Measurements from ENCODE around the gene PCSK6. TPM values are rescaled to one million over a fixed set of nuclear protein-coding genes. Genes with fewer than 3 reads are reported as not detected.

PCSK6 gene
- total RNA-seq, 1 experiment from 2014 or later: 2.9 TPM

- no peak for TF ChIP-seq MLX (CRISPR knock-in tag; IDR thresholded peaks at IDR 0.05)
These were observed 45.8 kb upstream of the PCSK6 start (continued) for GRCh38 chr15:101535170-101535902.

- H3K27me3 Mint-ChIP-seq (ENCODE audit: low read depth): no peaks in the 10 kb centered on the region; the same call in 1 of the 2 replicates
- CTCF ChIA-PET: interaction anchor here (0.7 kb wide), 1 partner anchor 32 kb away, joined by 3 read pairs; no protein-coding TSS in a partner anchor
These were observed 45.0 kb upstream of the PCSK6 start for GRCh38 chr15:101534376-101534970.

More at GRCh38 chr15:101534376-101534970, 45.0 kb upstream of the PCSK6 start:
- 0 out of 2 replicates have a peak, but pooled peaks cover 3% of the 10 kb centered on the region for H3K4me1 Mint-ChIP-seq
- DNase-seq (ENCODE audit: low spot score) (no peak), ATAC-seq (no peak)
- POLR2A ChIA-PET: no interaction called here
- TF ChIP-seq ATF6 (CRISPR knock-in tag; IDR thresholded peaks at IDR 0.05) (no peak), RELA (CRISPR knock-in tag; IDR thresholded peaks at IDR 0.05; ENCODE audit: borderline replicate concordance) (no peak), IRF1 (CRISPR knock-in tag; IDR thresholded peaks at IDR 0.05) (no peak), IRF2 (CRISPR knock-in tag; IDR thresholded peaks at IDR 0.05; ENCODE audit: borderline replicate concordance, low read depth) (no peak), ATF3 (CRISPR knock-in tag; conservative IDR thresholded peaks at IDR 0.05) (no peak), NR2C2 (CRISPR knock-in tag; IDR thresholded peaks at IDR 0.05) (no peak), JAZF1 (CRISPR knock-in tag; IDR thresholded peaks at IDR 0.05) (no peak), ZMAT4 (CRISPR knock-in tag; IDR thresholded peaks at IDR 0.05) (no peak), ZNF219 (CRISPR knock-in tag; IDR thresholded peaks at IDR 0.05; ENCODE audit: borderline replicate concordance) (no peak), ZSCAN18 (CRISPR knock-in tag; IDR thresholded peaks at IDR 0.05) (no peak), ZNF671 (CRISPR knock-in tag; IDR thresholded peaks at IDR 0.05) (no peak), ZNF396 (CRISPR knock-in tag; IDR thresholded peaks at IDR 0.05; ENCODE audit: borderline replicate concordance) (no peak), FOXP4 (CRISPR knock-in tag; IDR thresholded peaks at IDR 0.05) (no peak), ZNF512 (CRISPR knock-in tag; IDR thresholded peaks at IDR 0.05; ENCODE audit: borderline replicate concordance) (no peak), RORB (CRISPR knock-in tag; IDR thresholded peaks at IDR 0.05) (no peak), CREB1 (CRISPR knock-in tag; IDR thresholded peaks at IDR 0.05) (no peak), E2F4 (CRISPR knock-in tag; IDR thresholded peaks at IDR 0.05; ENCODE audit: borderline replicate concordance, low read depth) (no peak), ZBTB43 (CRISPR knock-in tag; IDR thresholded peaks at IDR 0.05) (no peak)
- no peak overlapping the region for H3K4me3 Mint-ChIP-seq
- H3K36me3 Mint-ChIP-seq: no peaks in the 10 kb centered on the region
- H3K27ac Mint-ChIP-seq: no peak overlapping the region
- no peaks in the 10 kb centered on the region for H3K9me3 Mint-ChIP-seq
